HG03442 (cell line): ENCODE measurements around the gene SUN1.
A peak's percentile ranks its signal among the peaks of the same experiment; 100 is the strongest.
"Not testable (repeated sequence)": the region's sequence is repeated elsewhere in the genome, so short reads cannot be mapped to it uniquely, and the experiment has no call there.

ENCODE experiments used
- ATAC-seq: cut with Tn5 transposase; IDR thresholded peaks from one replicate; pipeline ENCODE4 v1.9.1; 2021; ENCODE audit warnings: mild to moderate bottlenecking, moderate library complexity; ENCODE audit not compliant: unreplicated experiment

The SUN1 gene

GRCh38 chr7:916291-916941, 84.1 kb downstream of the SUN1 start:
- ATAC-seq = no peak

- no peak for ATAC-seq
These were observed 85.2 kb downstream of the SUN1 start for GRCh38 chr7:917255-918117.

GRCh38 chr7:918118-918425, 85.8 kb downstream of the SUN1 start:
- ATAC-seq = no peak

GRCh38 chr7:918441-919113, 86.3 kb downstream of the SUN1 start:
- no peak for ATAC-seq

- ATAC-seq = no peak
These were observed 86.8 kb downstream of the SUN1 start for GRCh38 chr7:919114-919442.

- ATAC-seq = no peak
These were observed 87.7 kb downstream of the SUN1 start for GRCh38 chr7:919924-920341.

GRCh38 chr7:920351-921070, 88.2 kb downstream of the SUN1 start:
- ATAC-seq = no peak

- ATAC-seq = no peak
These were observed 88.8 kb downstream of the SUN1 start for GRCh38 chr7:921071-921461.

- ATAC-seq = no peak
These were observed 89.5 kb downstream of the SUN1 start for GRCh38 chr7:921581-922333.

GRCh38 chr7:922334-923107, 90.2 kb downstream of the SUN1 start:
- ATAC-seq = peak; percentile 2

GRCh38 chr7:923108-924041, 91.1 kb downstream of the SUN1 start:
- peak; percentile 72 for ATAC-seq

- ATAC-seq = not testable (repeated sequence)
These were observed 91.8 kb downstream of the SUN1 start for GRCh38 chr7:924042-924441.
